Ecto neural progenitor cell (in vitro differentiated cells): ENCODE results near the gene POLE.
"Not testable (repeated sequence)": the region's sequence is repeated elsewhere in the genome, so short reads cannot be mapped to it uniquely, and the experiment has no call there.

Experiments used
- DNase-seq: peaks from one replicate; pipeline ENCODE4 v3.0.0-alpha.2; 2018; ENCODE audit warnings: low spot score

Gene POLE

DNA sequence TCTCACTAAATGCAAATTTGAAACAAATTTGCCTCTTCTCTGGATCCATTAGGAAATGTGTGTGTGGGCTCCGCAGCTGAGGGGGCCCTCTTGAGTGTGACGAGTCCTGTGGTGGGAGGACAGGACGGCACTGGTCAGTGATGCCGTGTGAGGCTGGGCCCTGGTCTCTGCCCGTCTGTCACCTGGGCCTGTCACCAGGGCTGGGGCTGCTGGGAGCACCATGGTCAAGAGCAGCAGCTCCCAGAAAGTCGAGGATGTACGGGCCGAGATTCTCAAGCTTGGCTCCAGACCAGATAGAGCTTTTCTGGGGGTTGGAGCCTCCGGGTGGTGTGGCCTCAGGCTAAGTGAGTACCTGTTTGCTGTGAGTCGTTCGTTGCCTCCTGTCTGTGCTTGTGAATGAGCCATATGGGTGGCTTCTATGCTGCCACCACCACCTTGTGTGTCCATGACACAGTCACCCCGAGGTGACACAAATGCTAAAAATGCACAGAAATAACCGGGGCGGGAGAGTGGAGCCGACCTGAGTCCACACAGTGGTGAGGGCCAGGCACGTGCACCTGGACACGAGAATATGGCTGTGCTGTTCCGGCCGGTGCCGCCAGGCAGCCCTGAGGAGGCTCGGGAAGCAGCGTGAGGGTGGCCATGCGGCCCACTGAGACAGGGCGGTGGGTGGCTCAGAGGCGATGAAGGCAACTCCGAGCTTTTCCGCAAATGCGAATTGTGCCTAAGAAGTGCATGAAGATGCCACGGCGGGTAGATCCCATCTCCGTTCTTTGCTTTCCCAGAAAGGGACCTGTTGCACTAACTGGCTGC lies 32.2 kb upstream of the POLE start:
- DNase-seq, result no peak

DNA sequence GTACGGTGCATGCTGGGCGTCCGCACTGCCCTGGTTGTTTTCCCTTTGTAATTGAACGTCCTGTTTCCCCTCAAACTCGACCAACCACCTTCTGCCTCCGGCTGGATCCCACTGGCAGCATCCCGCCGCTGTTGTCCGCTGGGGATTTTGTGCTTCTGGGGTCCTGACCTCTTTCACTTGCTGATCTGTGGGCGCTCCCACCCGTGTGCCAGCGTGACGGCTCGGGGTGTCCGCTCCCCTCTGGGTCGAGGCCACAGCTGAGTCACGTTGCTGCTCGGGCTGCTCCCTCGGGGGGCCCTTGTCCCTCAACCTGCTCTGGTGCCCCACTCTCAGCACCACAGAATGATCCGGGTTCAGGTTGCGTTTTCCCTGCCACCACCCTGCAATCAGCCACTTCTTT lies 31.5 kb upstream of the POLE start:
- no peak for DNase-seq

DNA sequence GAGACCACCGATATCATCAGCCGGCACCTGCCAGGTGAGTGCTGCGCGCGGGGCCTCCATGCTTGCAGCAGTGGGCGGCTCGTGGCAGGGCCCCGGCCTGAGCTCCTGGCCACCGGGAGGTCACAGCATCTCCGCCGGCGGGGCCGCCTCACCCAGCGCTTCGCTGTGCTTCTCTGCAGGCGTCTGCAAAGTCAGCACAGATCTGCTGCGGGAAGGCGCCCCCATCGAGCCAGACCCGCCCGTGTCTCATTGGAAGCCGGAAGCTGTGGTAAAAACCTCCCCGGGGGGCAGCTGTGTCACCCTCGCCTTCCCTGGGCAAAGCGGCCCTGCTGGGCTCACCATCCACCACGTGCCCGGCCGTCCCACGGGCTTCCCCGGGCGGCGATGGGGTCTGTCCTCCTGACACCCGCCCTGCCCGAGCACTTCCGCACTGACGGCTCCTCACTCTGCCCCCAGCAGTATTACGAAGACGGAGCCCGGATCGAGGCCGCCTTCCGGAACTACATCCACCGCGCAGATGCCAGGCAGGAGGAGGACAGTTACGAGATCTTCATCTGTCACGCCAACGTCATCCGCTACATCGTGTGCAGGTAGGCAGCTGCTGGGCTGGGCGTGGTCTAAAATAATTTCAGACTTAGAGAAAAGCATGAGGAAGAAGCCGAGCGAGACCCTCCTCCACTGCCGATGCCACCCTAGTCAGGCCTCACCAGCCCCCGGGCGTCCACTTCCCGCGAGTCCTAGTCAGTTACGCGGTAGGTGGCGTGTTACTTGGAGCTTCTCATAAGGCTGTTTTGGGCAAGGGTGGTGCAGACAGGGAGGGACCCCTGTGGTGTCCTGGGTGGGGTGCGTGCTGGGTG lies 30.6 kb upstream of the POLE start:
- DNase-seq, result no peak

DNA sequence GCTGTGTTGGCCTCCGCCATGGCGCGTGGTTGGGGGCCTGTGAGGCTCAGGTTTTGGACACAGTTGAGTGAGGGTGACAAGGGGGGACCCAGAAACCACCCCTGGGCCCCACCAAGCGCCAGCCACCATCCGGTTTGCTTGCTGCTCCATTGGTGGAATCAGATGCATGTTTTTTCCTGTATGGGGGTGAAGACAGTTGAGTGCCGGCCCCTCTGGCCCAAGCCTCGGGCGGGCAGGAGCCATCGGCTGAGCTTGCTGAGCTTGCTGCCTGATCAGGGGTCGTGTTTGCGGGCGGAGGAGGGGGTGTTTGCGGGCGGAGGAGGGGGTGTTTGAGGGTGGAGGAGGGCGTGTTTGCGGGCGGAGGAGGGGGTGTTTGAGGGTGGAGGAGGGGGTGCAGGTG lies 29.9 kb upstream of the POLE start:
- no peak for DNase-seq

DNA sequence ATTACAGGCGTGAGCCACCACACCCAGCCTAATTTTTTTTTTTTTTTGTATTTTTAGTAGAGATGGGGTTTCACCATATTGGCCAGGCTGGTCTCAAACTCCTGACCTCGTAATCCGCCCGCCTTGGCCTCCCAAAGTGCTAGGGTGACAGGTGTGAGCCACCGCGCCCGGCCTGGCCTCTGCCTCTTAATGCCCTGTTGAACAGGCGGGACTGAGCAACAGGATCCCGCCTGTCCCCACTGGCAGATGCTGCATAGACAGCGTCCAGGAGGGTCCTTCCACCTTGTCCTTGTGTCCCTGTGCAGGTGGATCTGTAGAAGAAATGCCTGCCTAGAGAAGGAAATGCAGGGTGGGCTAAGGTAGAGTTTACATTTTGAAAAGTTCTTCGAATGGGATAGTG lies 29.2 kb upstream of the POLE start:
- DNase-seq, result no peak

DNA sequence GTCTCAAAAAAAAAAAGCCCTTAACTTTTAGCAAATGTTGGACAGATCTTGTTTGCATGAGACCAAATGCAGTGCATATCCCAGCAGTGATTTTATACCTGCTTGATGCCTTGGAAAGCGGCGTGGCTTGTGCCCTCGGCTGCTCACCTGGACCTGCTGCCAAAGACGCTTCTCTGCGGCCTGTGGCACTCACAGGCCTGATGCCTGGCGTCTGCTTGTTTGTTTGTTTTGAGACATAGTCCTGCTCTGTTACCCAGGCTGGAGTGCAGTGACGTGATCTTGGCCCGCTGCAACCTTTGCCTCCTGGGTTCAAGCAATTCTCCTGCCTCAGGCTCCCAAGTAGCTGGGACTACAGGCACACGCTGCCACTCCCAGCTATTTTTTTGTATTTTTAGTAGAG lies 28.7 kb upstream of the POLE start:
- no peak for DNase-seq

DNA sequence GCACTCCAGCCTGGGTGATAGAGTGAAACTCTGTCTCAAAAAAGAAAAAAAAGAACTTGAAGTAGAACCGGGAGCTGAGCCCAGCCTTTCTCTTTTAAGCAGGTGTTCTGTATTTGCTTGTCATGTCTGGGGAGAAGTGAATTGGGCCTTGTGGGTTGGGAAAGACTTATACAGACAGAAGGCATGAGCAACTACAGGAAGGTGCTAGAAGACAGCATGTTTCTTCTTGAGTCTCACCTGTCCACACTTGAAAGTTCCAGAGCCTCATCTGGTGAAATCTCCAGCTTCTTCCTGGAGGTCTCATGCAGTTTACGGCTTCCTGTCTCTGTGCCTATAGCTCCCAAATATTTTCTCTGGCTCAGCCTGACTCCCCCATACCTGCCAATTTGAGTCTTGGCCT lies 26.0 kb upstream of the POLE start:
- DNase-seq, result no peak

DNA sequence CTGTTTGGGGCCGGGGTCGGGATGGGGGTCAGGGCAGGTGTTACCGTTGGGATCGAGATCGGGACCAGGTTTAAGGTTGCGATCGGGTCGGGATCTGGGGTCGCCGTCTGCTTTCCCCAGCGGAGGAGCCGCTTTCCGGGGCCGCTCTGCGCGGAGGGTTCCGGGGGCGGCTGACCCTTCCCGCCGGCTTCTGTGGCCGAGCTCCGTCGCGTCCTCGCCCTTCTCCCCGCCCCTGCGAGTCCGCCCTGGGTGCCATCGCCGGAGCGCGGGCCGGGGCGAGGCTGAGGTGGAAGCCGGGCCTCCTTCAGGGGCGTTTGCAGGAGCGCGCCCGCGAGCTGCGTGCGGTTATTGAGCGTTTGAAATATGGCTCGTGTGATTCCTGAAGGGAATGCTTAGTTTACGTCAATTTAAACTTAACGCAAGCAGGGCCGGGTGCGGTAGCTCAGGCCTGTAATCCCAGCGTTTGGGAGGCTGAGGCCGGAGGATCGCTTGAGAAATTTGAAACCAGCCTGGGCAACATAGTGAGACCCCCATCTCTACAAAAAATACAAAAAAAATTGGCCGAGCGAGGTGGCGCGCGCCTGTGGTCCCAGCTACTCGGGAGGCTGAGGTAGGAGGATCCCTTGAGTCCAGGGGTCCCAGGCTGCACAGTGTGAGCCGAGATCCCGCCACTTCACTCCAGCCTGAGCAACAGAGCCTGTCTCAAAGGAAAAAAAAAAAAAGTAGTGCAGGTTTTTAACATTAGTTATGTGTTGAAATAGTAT lies 24.1 kb upstream of the POLE start:
- DNase-seq, result no peak

DNA sequence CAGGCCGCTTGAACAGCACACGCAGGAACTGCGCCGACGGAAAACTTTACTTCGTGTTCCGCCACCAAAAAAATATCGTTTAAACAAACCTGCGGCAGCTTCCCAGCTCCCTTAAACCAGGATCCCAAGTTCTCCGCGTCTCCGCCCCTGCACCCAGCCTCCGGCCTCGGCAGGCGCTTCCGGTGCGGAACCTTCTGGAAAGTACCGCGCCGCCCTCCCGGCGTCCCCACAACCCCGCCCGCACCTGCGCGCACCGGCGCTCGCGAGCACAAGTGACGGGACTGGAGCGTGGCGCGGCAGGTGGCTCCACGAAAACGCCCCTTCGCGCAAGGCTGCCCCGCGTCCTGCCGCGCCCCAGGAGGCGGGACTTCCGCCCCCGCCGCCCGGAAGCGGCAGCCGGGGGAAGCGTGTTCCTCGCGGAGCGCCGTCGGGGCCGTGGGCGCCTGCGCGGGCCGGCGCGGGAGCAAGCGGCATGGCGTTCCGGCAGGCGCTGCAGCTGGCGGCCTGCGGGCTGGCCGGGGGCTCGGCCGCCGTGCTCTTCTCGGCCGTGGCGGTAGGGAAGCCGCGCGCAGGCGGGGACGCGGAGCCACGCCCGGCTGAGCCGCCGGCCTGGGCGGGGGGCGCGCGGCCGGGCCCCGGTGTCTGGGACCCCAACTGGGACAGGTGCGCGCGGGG lies 23.4 kb upstream of the POLE start, which contains the start of gene PGAM5:
Gene PGAM5, plus strand, starts transcription at position 438 of the 675 bp plus-strand sequence. Its CDS starts 35 bp downstream, at position 473.
- DNase-seq, result peak; percentile 88

DNA sequence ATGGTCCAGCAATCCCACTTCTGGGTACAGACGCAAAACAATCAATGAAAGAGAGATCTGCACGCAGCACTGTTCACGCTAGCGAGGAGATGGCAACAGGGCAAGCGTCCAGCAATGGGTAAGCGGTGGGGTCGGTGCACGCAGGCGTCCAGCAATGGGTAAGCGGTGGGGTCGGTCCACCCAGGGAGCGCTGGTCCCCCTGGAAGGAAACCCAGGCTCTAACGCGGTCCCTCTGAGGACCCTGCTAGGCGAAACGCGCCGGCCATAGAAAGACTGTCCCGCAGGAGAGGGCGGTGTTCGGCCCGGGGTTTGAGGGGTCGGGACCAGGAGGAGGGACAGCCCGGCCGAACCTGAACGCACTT lies 22.9 kb upstream of the POLE start:
- DNase-seq, result peak; percentile 73

DNA sequence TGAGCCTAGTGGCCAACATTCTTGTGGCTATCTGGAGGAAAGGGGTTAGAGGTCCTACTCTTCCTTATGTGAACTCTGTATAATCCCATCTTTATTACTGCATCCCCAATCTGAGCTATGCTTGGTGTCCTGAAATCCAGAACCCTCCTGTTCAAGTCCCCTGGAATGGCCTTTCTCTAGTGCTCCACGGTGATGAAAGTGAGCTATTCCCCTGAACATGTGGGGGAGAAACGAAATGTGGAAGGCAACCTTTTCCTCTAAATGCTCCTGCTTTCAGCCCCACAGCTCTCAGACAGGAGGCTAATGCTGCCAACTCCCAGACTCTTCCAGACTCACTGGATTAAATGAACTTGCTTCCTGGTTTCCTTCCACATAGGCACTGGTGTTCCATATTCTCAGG lies 21.0 kb upstream of the POLE start:
- no peak for DNase-seq

DNA sequence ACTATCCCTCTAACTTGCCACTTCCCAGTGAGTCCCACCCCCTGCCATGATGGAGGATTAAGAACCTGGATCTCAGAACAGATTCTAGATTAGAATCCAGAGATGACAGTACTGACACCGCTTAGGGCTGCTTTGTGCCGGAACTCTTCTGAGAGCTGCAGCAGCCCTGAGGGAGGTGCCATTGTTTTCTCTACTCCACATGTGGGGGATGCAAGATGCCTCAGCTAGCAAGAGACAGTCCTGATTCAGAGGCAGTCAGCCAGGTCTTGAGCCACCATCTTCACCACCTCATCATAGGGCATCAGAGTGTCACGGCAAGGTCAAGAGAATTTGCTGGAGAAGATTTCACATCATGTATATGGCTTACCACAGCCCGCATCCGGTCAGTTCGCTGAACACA lies 20.1 kb upstream of the POLE start:
- DNase-seq, result no peak

DNA sequence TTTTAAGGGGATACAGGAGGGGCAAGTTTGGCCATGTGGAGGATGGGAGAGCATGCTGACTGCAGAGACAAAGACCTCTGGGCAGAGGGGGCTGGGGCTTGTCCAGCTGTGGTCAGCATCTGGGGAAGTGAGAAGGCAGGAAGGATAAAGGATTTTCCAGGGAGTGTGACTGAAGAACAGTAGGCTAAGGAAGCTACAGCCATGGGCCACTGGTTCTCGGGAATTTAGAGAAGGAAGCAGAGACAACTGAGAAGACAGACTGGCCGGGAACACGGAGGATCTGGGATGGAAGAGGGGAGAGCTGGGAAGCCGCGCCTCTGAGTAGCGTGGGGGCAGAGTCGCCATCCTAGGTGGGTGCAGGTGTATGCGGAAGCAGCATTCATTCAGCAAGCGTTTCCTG lies 16.5 kb upstream of the POLE start:
- DNase-seq, result no peak

DNA sequence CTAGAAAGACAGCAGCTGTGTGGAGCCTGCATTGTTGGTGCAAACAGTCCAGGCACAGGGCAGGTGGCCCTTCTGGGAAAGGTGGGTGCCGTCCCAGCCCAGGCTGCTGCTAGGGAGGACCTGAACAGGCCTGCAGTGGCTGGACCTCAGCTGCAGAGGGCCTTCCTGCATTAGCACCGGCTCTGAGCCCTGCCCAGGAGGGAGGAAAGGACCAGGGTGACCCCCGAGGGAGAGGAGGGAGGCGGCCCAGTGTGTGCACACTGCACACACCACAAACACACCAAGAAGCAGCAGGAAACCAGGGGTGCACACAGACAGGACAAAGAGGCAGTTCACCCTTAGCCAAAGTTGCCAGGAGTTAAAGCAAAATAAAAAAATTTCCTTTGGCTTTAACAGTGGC lies 15.5 kb upstream of the POLE start:
- DNase-seq, result no peak

DNA sequence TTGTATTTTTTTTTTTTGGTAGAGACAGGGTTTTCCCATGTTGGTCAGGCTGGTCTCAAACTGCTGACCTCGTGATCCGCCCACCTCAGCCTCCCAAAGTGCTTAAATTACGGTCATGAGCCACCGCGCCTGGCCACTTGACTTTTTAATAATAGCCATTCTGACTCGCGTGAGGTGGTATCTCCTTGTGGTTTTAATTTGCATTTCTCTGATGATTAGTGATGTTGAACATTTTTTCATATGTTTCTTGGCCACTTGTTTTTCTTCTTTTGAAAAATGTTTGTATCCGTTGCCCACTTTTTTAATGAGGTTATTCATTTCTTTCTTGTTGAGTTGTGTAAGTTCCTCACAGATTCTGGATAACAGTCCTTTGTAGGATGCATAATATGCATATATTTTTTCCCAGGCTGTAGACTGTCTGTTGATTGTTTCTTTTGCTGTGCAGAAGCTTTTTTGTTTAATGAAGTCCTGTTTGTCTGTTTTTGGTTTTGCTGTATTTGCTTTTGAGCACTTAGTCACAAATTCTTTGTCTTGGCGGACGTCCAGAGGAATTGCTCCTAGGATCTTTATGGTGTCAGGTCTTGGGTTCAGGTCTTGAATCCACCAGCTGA lies 13.2 kb upstream of the POLE start:
- DNase-seq, result no peak

DNA sequence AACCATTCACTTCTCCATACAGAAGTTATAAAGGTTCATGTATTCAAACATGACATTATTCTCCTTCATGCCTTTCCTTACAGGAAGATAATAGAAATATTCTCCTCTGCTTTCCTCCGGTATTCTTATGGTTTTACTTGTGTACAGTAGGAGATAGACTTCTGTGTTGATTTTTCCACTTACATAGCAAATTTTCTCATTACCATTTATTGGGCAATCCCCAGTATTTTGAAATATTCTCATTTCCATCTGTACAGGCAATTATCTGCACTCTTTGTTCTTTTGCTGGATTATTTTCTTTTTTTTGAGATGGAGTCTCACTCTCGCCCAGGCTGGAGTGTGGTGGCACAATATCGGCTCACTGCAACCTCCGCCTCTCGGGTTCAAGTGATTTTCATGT lies 11.2 kb upstream of the POLE start:
- DNase-seq, result no peak

DNA sequence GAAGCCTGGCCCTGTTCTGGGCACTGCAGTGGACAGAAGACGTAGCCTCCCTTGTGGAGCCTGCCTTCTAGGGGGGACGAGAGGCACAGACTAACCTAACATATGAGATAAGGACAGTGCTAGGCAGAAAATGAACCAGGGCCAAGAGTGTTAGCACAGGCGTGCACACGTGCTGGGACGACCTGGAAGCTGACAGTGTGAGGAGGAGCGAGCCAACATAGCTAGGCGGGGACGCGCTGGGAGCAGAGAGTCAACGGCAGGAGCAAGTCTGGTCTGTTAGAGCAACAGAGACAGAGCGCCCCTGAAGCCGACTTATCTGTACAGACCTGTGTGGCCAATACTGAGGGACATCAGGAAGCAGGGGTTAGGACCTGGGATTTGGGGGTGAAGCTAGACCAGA lies 8.3 kb upstream of the POLE start:
- DNase-seq, result no peak

DNA sequence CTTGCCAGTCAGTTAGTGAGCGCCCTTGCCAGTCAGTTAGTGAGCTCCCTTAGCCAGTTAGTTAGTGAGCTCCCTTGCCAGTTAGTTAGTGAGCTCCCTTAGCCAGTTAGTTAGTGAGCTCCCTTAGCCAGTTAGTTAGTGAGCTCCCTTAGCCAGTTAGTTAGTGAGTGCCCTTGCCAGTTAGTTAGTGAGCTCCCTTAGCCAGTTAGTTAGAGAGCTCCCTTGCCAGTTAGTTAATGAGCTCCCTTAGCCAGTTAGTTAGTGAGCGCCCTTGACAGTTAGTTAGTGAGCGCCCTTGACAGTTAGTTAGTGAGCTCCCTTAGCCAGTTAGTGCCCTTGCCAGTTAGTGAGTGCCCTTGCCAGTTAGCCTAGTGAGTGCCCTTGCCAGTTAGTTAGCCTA lies 7.7 kb upstream of the POLE start:
- not testable (repeated sequence) for DNase-seq

DNA sequence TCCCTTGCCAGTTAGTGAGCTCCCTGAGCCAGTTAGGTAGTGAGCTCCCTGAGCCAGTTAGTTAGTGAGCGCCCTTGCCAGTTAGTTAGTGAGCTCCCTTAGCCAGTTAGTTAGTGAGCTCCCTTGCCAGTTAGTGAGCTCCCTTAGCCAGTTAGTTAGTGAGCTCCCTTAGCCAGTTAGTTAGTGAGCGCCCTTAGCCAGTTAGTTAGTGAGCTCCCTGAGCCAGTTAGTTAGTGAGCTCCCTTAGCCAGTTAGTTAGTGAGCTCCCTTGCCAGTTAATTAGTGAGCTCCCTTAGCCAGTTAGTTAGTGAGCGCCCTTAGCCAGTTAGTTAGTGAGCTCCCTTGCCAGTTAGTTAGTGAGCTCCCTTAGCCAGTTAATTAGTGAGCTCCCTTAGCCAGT lies 4.9 kb upstream of the POLE start:
- DNase-seq, result not testable (repeated sequence)

DNA sequence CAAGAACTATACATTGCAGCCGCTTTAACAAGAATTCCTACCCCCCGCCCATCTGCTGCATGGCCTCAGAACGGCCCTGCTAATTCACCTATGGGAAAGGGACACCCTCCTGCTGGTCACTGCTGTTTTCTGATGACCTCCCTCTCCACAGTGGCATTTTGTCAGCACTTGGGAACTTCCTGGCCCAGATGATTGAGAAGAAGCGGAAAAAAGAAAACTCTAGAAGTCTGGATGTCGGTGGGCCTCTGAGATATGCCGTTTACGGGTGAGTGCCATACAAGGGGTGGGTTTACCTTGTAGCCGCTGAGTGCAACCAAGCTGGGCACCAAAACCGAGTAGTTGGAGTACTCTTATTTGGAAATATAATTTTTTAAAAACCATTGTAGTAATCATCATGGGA lies 3.0 kb upstream of the POLE start:
- DNase-seq, result no peak

DNA sequence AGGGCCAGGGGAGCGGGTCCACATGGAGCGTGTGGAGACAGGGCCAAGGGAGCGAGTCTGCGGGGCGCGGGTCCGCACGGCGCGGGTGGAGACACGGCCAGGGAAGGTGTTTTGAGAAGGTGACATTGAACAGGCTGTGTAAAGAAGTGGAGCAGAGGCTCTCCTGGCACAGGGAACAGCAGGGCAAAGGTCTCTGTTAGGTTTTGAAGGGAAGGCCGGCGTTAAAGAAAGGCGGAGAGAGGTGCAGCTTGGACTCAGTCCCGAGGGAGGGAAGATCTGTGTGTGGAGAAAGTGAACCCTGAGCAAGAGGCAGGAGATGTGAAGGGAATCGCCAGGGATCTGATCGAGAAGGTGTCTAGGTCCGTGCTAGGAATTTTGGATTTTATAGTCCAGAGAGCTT lies 2.1 kb upstream of the POLE start:
- DNase-seq, result no peak

DNA sequence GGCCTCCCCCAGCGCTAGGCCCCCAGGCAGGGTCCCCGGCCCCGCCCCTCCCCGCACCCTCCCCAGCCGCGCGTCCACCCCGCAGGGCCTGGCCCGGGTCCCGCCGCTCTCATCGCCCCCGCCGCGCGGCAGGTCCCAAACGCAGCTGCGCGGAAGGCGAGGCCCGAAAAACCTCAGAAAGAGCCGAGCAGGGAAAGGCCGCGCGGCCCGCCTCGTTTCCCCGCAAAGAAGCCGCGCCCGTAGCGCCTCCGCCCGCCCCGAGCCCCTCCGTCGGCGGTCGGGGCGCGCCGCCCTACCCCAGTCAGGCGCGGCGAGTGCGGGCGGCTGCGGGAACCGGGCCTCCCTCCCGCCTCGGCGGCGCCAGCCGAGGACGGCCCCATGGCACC lies 324 bp downstream of the POLE start:
- DNase-seq, result no peak
